AG09309 (cell line): ENCODE data around the gene CORO6.

Experiments
- DNase-seq: peaks from one replicate; pipeline ENCODE4 v3.0.0-alpha.2; 2010; ENCODE audit warnings: low read depth
- H3K4me3 ChIP-seq: 2 replicates; pipeline ENCODE4 v1.5.1; 2011; ENCODE audit warnings: mild to moderate bottlenecking, low read depth, low read length, moderate library complexity; ENCODE audit not compliant: control insufficient read depth
- TF ChIP-seq, protein P1 (sequence below): IDR thresholded peaks from 2 replicates; pipeline ENCODE4 v1.5.1; 2011; ENCODE audit warnings: mild to moderate bottlenecking, low read depth, low read length, inconsistent platforms; ENCODE audit not compliant: insufficient read depth, control insufficient read depth; ENCODE audit errors: missing control alignments

Gene CORO6

DNA sequence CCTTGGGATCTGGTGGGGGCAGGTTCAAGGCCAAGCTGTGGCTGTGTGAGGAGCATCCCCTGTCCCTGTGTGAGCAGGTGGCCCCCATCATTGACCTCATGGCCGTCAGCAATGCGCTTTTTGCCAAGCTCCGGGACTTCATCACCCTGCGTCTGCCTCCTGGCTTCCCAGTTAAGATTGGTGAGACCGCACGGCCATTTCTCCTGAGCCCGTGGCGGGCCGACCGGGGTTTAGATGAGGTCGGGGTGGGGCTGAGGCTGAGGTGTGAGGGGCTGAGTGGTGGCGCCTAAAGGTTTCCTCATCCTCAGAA is 10.7 kb downstream of the CORO6 start:
- TF ChIP-seq, protein P1, sequence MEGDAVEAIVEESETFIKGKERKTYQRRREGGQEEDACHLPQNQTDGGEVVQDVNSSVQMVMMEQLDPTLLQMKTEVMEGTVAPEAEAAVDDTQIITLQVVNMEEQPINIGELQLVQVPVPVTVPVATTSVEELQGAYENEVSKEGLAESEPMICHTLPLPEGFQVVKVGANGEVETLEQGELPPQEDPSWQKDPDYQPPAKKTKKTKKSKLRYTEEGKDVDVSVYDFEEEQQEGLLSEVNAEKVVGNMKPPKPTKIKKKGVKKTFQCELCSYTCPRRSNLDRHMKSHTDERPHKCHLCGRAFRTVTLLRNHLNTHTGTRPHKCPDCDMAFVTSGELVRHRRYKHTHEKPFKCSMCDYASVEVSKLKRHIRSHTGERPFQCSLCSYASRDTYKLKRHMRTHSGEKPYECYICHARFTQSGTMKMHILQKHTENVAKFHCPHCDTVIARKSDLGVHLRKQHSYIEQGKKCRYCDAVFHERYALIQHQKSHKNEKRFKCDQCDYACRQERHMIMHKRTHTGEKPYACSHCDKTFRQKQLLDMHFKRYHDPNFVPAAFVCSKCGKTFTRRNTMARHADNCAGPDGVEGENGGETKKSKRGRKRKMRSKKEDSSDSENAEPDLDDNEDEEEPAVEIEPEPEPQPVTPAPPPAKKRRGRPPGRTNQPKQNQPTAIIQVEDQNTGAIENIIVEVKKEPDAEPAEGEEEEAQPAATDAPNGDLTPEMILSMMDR, result no peak
- no peak for DNase-seq
- no peak overlapping the region for H3K4me3 ChIP-seq

DNA sequence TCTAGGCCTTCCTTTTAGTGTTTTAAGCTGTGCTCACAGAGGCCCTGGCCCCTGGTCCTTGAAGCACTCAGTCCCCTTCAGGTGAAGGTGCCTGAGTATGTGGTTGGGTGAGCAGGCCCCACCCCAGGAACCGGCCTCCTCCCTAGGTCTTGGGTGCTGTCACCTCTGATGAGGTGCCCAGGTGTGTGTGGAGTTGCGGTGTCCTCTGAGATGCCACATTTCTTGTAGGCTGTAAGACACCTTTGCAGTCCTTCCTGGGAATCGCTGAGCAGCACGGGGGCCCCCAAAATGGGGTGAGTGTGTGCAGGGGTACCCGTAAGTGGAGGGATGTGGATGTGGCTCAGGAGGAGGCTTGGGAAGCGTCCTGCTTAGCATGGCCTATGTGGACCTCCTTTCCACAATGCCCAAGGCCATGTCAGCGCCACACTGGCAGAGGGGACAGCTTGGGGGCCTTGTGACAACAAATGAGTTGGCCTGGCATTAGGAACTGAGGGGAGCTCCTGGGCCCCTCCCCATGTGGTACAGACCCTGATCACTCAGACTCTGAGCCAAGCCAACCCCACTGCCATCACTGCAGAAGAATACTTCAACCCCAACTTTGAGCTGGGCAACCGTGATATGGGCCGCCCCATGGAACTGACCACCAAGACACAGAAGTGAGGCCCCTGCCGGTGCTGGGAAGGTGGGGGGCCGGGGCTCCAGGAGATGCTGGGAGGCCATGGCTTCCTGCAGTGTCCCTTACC is 11.2 kb downstream of the CORO6 start:
- no peak for DNase-seq
- no peak overlapping the region for H3K4me3 ChIP-seq
- TF ChIP-seq, protein P1, result no peak

DNA sequence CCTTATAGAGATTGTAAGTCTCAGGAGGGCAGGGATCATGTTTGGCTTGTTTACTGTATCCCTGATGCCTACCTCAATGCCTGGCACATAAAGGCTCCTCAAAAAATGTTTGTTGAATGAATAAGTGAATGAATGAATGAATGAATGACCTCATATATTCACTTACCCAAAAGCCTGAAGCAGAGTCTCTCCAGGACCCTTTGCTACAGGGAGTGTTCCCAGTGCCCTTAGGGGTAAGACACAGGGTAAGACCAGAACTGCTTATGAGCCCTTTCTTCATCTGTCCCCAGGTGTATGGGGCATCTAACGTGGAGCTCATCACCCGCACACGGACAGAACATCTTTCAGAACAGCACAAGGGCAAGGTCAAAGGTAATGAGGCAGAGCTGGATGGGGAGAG is 12.3 kb downstream of the CORO6 start:
- TF ChIP-seq, protein P1, result no peak
- no peak overlapping the region for H3K4me3 ChIP-seq
- DNase-seq, result no peak

DNA sequence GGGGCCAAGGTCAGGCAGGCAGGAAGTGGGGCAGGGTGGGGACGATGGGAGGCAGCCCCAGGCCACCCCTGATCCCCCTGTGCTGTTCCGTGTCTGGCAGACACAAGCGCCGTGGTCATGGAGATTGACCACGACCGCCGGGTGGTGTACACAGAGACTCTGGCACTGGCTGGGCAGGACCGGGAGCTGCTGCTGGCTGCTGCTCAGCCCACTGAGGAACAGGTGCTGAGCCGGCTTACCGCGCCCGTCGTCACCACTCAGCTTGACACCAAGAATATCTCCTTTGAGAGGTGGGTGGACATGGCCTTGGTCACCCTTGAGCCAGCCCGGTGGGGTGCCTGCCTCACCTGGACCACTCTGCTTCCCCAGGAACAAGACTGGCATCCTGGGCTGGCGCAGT is 13.7 kb downstream of the CORO6 start:
- no peak for DNase-seq
- H3K4me3 ChIP-seq, result no peak overlapping the region
- TF ChIP-seq, protein P1, result no peak

DNA sequence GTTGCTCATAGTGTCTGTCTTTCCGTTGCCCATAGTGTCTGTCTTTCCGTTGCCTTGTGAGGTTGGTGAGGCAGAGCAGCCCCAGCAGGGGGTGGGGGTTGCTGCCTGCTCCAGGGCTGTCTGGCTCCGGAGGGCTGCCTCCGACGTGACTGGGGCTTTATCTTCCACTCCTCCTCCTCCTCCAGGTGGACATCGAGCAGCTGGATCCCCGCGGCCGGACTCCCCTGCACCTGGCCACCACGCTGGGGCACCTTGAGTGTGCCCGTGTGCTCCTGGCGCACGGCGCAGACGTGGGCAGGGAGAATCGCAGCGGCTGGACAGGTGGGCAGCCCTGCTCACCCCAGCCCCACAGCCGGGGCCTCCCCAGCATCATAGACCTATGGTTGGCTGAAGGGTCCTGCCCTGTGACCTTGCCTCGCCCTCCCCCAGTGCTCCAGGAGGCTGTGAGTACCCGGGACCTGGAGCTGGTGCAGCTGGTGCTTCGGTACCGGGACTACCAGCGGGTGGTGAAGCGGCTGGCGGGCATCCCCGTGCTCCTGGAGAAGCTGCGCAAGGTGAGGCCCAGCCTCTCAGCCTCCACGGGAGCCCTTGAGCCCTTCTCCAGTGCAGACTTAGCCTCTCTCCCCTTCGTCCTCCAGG is 15.0 kb downstream of the CORO6 start:
- no peak for DNase-seq
- TF ChIP-seq, protein P1, result no peak
- H3K4me3 ChIP-seq, result no peak overlapping the region

DNA sequence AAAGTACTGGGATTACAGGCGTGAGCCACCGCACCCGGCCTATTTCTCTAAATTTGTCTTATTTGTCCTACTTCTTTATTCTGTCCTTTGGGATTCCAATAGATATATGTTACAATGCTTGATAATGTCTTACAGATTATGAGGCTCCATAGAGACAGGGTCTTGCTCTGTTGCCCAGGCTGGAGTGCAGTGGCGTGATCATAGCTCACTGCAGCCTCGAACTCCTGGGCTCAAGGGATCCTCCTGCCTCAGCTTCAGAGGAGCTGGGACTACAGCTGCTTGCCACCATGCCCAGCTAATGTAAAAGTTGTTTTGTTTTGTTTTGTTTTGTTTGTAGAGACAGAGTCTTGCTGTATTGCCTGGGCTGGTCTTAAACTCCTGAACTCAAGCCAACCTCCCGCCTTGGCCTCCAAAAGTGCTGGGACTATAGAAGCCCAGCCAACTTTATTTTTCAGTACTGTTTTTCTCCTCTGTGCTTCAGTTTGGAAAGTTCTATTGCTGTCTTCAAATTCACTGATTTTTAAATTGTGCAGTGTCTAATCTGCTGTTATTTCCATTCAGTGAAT is 19.5 kb downstream of the CORO6 start:
- H3K4me3 ChIP-seq, result no peak overlapping the region
- TF ChIP-seq, protein P1, result no peak
- DNase-seq, result no peak
